ENCODE measurements around the gene PDC.

DNA sequence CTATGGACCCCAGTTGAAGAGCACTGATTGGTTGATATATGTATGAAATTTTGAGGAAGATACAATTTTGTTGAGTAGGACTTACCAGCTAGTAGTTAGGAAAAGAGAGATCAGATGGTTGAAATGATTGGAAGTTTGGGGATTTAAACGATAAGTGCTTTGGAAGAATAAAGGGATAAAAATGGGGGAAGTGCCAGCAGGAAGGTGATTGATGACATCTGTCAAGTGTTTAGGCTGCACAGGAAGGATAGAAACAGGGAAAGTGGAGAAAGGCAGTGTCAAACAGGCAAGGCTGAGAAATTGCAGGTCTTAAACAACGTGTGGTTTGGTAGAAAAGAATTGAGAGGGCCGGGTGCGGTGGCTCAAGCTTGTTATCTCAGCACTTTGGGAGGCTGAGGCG lies 22.3 kb downstream of the PDC start:
- TF ChIP-seq, protein P1, sequence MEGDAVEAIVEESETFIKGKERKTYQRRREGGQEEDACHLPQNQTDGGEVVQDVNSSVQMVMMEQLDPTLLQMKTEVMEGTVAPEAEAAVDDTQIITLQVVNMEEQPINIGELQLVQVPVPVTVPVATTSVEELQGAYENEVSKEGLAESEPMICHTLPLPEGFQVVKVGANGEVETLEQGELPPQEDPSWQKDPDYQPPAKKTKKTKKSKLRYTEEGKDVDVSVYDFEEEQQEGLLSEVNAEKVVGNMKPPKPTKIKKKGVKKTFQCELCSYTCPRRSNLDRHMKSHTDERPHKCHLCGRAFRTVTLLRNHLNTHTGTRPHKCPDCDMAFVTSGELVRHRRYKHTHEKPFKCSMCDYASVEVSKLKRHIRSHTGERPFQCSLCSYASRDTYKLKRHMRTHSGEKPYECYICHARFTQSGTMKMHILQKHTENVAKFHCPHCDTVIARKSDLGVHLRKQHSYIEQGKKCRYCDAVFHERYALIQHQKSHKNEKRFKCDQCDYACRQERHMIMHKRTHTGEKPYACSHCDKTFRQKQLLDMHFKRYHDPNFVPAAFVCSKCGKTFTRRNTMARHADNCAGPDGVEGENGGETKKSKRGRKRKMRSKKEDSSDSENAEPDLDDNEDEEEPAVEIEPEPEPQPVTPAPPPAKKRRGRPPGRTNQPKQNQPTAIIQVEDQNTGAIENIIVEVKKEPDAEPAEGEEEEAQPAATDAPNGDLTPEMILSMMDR (optimal IDR thresholded peaks at IDR 0.05 in 1 of 3, IDR thresholded peaks at IDR 0.05 in 1 of 3, conservative IDR thresholded peaks at IDR 0.05 in 1 of 3; ENCODE audit: extremely low read depth in 1 of 3, insufficient read depth in 2 of 3, low read length in 3 of 3): no peak
- TF ChIP-seq EZH2 (IDR thresholded peaks at IDR 0.05; ENCODE audit: low read length): no peak

Data from keratinocyte (primary cell).